ENCODE results near the gene COL25A1.

- TF ChIP-seq POLR2AphosphoS5 (IDR thresholded peaks at IDR 0.05; ENCODE audit: borderline replicate concordance, low read depth, low read length), result no peak
- no peak for TF ChIP-seq EZH2 (IDR thresholded peaks at IDR 0.05)
Measured at GRCh38 chr4:109231331-109231730, 71.1 kb downstream of the COL25A1 start.
